ENCODE data around the gene RBM45. TPM values are rescaled to one million over a fixed set of nuclear protein-coding genes. Genes with fewer than 3 reads are reported as not detected.
A peak's percentile ranks its signal among the peaks of the same experiment; 100 is the strongest.

Gene RBM45
- total RNA-seq, 1 experiment from 2014 or later = 19.0 TPM

DNA sequence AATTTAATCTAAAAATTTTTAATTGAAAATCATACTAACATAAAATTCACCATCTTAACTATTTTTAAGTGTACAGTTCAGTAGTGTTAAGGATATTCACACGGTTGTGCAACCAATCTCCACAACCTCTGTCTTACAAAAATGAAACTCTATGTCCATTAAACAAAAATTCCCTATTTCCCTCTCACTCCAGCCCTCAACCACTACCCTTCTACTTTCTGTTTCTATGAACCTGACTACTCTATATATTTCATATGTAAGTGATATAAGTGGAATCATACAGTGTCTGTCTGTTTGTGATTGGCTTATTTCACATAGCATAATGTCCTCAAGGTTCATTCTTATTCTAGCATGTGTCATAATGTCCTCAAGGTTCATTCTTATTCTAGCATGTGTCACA, 47.7 kb downstream of the RBM45 start:
- DNase-seq (ENCODE audit: low read depth) = no peak

DNA sequence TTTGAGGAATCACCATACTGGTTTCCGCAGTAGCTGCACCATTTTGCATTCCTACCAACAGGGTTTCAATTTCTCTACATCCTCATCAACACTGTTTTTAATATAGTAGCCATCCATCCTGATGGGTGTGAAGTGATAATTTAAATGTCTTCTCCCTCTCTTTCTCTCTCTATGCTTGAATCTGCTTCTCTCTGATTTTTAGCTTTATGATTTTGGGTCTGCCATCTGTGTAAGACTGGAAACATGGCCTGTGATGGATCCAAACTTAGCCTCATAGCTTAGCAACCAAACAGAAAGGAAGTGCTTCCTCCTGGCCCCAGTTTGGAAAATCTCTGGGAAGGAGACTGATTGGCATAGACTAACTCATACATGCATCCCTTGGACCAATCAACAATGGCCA, 48.4 kb downstream of the RBM45 start:
- no peak for DNase-seq (ENCODE audit: low read depth)

DNA sequence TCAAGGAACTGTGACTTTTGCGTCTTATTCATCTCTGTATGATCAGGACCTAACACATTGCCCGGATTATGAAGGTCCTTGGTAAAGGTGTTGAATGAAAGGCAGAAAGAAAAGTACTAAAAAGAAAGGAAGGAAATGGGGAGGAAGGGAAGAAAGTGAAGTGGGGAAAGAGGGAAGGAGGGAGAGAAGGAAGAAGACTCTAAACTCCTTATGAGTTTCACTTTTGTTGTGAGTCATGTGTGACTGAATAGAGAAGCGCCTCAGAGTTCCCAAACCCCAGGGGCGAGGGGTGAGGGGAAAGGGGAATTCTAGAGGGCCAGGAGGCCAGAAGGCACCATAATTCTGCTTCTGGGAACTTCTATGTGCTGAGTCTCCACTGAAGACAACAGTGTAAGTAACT, 51.2 kb downstream of the RBM45 start:
- DNase-seq (ENCODE audit: low read depth) = peak; percentile 24

DNA sequence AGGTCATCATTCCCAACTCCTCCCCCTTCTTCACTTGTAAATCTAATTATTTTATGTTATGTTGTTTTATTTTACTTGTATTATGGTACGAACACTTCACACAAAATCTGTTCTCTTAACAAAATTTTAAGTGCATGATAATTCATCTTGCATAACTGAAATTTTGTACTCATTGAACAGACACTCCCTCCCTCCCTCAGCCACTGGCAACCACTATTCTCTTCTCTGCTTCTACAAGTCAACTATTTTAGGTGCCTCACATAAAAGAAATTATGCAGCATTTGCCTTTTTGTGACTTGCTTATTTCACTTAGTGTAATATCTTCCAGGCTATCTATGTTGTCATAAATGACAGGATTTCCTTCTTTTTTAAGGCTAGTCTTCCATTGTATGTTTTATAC, 51.7 kb downstream of the RBM45 start:
- DNase-seq (ENCODE audit: low read depth) = no peak

DNA sequence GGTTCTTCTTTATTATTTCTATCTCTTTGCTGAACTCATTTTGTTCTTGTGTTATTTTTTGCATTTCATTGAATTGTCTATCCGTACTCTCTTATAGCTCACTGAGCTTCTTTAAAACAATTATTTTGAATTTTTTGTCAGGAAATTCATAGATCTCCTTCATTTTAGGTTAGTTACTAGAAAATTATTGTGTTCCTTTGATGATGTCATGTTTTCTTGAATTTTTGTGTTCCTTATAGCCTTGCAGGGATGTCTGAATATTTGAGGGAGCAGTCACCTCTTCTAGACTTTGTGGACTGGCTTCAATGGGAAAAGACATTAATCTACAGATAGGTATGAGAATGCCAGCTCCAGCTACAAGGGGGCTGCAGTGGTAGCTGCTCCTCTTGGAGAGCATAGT, 61.4 kb downstream of the RBM45 start:
- no peak for DNase-seq (ENCODE audit: low read depth)

DNA sequence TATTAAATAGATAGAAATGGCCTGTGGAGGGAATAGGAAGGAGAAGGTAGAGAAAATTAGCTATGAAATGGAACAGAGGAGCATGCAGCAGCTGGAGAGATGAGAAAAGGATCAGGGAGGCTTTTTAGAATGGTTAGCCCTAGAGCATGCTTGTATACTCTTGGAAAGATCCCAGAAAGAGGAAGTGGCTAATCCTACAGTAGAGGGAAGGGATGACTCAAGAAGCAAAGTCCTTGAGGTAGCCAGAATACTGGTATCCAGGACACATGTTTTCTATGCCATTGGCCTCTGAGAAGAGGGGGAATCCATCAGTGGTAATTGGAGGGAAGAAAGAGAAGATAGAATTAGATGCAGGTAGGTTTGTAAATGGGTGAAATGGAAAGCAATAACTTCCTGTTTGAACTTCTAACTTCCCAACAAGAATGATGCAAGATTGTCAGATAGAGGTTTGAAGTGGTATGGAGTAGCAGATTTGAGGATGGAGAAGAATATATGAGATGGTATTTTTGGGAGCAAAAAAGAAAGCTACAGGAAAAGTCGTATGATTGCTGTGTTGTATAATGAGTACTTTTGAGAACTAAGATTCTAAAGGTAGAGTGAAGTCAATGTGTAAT, 64.9 kb downstream of the RBM45 start:
- DNase-seq (ENCODE audit: low read depth) = no peak

Other genes with a start within 250 kb of the RBM45 start
- gene PDE11A, start 39.7 kb upstream of the RBM45 start, total RNA-seq (2014; rRNA removed; shearing (Covaris generic)) = 0.03 and 0.29 TPM in 2 replicates
- 3.8 and 4.5 TPM in 2 replicates for gene OSBPL6, start 82.1 kb downstream of the RBM45 start, total RNA-seq (2014; rRNA removed; shearing (Covaris generic))

All from Daoy (cell line).